Stimulated activated CD4-positive, alpha-beta T cell treated with anti-CD3 and anti-CD28 coated beads, Interleukin-1b, Interleukin-23, amount 100 ng/mL, for 4 hours (primary cell): ENCODE measurements around the gene HJV.
"Not testable (repeated sequence)": the region's sequence is repeated elsewhere in the genome, so short reads cannot be mapped to it uniquely, and the experiment has no call there.

ENCODE experiments used
- DNase-seq, 2 donors: peaks; one replicate each; pipeline ENCODE4 v3.0.0-alpha.2; 2020; ENCODE audit warnings: low read depth in 2 of 2

The HJV gene, protein sequence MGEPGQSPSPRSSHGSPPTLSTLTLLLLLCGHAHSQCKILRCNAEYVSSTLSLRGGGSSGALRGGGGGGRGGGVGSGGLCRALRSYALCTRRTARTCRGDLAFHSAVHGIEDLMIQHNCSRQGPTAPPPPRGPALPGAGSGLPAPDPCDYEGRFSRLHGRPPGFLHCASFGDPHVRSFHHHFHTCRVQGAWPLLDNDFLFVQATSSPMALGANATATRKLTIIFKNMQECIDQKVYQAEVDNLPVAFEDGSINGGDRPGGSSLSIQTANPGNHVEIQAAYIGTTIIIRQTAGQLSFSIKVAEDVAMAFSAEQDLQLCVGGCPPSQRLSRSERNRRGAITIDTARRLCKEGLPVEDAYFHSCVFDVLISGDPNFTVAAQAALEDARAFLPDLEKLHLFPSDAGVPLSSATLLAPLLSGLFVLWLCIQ

GRCh38 chr1:146021622-146022402 is at the start of gene HJV:
Gene HJV (minus strand): TSS chr1:146021735. CDS start chr1:146020231, 1,504 bp downstream.
- no peak for DNase-seq

DNA sequence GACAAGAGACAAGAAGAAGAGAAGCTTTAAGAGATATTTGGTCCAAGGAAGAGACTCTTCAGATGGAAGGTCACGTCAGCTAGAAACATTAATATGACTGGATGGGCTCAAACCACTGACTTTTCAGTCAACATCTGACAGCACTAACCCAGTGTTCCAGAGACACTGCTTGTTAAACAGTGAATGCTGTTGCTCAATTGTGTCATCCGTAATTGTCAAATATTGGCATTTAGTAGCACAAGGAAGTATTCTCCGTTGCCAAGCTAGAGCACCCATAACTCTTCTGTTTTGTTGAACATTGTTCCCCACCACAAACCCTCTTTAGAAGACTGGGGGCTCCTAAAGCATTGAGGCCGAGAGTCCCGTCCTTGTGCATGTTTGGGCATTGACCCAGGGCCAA is 37.6 kb upstream of the HJV start:
- not testable (repeated sequence) for DNase-seq

DNA sequence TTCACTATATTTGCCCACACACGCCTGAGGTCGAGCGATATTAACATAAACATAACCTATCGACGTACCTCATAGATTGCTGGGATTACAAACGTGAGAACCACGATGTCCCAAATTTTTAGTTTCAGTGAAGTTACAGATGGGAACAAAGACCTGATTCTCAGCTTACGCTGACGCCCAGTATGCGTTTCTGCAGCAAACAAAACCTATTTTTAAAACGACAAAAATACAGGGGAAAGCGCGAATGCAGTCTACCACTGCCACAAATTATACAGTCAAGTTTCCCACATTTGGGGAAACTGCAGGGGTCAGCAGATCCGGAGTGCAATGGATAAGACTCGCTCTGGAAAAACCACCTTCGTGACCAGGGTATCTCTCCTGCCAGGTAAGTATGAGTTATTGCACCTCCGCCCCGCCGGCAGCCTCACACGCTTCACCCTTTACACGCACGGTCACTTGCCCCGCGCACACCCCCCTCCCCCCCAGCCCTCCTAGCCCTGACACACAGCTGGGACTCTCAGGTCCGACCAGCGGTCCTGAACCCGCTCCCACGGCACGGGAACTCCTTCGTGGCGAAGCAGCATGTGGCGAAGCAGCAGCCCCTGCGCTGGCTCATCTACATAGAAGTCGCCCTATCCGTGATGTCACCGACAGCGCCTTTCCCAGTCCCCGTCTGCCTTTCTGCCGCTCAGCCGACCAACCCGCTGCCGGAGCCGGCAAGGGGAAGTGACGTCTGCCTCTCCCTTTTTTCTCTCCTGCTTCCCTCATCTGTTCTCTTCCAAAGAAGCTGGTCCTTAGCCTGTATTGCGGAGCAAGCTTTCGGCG is 30.5 kb upstream of the HJV start:
- DNase-seq = peak; percentile 52 to 57

- no peak for DNase-seq
These were observed 29.9 kb upstream of the HJV start for GRCh38 chr1:146051452-146051851.

GRCh38 chr1:146050652-146050963 is 29.1 kb upstream of the HJV start:
- DNase-seq = not testable (repeated sequence)

GRCh38 chr1:146049866-146050651 is 28.5 kb upstream of the HJV start:
- DNase-seq = not testable (repeated sequence)

DNA sequence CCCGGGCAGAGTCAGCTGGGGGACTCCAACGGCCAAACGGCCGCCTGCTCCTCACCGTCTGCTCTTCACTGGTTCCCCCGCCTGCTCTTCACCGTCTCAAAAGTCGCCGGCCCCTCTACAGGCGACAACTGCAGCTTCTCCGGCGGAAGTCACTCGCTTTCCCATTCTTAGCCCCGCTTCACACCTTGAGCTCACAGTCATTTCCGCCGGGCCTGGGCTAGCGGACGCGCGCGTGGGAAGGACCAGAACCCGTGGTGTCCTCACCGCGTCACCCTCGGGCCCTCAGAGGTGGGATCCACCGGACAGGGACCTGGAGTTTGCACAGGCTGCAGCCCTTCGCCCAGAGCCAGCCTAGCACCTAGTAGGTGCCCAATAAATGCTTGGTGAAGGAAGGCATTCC is 27.9 kb upstream of the HJV start:
- DNase-seq = no peak

DNA sequence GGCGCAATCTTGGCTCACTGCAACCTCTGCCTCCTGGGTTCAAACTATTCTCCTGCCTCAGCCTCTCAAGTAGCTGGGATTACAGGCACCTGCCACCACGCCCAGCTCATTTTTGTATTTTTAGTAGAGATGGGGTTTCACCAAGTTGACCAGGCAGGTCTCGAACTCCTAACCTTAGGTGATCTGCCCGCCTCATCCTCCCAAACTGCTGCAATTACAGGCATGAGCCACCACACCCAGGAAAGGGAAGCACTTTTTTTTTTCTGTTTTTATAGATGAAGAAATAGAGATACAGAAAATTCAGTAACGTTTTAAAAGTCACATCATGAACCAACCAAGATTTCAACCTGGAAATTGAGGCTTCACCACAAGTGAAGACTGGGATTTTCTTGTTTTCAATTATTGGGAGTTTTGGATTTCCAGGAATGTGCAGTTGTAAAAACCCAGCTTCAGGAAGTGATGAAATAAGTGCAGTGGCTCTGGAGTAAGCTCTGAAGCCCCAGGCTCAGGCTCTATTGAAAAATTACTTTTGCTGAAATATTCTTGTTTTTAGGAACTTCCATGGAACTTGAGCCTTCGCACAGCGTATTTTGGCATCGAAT is 27.1 kb upstream of the HJV start:
- not testable (repeated sequence) for DNase-seq

DNA sequence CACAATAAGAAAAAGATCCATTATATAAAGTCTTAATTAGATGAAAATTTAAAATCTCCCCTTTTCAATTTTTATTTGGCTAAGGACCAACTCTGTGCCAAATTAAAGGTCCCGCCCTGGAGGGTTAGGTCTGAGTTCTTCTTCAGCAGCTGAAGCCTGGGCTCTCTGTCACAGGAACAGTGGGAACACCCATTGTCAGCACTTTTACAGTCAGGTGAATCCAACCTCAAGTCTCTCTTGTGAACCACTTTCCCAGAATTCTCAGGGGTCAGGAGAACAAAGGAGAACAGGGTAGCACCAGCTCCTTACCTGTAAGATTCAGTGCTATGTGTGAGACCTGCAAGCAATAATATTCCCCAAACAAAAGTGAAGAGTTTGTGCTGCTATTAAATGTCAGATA is 25.1 kb upstream of the HJV start:
- no peak for DNase-seq

DNA sequence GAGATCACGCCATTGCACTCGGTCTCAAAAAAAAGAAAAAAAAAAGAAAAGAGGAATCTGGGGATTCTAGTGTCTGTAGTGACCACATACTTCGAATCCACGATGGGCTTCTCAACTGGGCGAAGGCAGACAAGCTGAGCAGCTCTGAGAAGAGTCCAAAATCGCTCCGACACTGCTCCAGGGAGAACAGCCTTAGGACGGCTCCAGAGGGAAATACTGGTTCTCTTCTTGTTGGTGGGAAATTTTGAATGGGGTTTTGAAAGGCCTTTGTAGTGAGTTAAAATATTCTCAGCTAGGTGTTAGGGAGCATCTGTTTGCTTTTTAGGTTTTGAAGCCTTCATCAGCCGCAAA is 18.3 kb upstream of the HJV start:
- DNase-seq = no peak

DNA sequence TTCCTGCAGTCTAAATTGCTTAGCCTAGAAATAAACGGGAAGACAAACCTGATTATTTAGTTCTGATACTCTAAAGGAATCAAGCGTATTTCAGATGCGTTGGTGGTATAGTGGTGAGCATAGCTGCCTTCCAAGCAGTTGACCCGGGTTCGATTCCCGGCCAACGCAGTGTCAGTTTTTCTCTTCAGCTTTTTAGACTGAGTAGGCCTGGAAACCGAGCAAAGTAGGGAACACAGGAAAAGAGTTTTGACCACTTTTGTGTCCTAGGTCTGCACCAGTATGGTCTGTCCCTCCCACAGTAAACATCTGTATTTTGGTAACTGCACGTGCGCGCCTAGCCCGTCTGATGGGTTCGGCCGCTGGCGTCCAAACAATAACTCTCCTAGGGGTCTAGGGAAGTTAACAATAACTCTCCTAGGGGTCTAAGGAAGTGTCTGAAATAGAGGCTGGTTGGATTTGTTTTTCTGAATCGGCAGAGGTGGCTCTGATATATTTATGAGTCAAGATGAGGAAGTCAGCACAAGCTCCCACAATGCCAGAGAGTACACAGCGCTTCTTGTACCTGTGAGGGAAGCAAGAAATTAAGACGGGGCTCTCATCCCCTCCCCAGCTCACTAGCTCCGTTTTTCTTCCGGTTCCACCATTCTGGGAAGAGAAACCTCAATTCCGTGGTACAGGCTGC is 15.6 kb upstream of the HJV start:
- DNase-seq = peak; percentile 71 to 79

- no peak for DNase-seq
These were observed 14.9 kb upstream of the HJV start for GRCh38 chr1:146036241-146036964.

DNA sequence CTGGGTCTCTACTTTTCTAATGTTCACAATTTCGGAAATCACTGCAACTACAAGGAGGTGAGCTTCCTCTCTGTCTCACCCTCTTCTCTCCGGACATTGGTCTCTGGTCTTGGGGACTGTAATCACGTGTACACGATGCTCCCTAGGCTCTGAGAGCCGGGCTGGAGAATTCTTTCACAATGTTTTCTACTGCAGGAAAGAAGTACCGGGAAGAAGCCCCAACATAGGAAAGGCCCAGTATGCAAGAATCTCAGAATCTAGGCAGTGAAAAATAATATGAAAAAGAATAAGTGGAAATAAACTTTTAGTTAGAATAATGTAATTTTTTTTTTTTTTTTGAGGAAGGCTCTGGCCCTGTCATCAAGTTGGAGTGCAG is 13.5 kb upstream of the HJV start:
- DNase-seq = no peak

DNA sequence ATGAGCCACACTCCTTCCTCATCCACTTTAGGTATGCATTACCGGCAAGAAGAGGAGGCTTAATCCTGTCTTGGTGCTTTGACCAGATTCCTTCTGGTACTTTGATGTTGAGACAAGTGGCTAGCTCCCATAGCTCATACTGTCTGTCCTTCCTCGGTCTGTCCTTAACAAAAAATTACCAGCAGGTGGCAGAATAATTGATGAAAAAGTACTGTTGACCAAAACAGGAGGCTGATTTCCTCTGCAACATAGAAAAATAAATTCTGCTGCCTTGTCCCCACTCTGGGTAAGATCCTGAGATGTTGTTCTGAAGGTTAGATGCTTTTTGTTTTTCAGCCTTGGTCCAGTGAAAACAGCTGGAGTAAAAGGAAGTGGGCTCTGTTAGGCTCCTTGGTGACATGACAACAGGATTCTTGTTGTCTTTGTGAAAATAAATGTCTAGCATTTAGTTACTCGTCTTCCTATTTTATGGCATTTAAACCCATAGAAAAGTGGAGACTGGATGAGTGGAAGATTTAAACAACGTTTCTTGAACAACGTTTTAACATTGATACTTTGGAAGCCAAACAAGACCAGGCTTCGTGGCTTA is 11.2 kb upstream of the HJV start:
- DNase-seq = no peak

GRCh38 chr1:146031476-146031875 is 9.9 kb upstream of the HJV start:
- no peak for DNase-seq

- no peak for DNase-seq
These were observed 7.6 kb upstream of the HJV start for GRCh38 chr1:146029117-146029516.

DNA sequence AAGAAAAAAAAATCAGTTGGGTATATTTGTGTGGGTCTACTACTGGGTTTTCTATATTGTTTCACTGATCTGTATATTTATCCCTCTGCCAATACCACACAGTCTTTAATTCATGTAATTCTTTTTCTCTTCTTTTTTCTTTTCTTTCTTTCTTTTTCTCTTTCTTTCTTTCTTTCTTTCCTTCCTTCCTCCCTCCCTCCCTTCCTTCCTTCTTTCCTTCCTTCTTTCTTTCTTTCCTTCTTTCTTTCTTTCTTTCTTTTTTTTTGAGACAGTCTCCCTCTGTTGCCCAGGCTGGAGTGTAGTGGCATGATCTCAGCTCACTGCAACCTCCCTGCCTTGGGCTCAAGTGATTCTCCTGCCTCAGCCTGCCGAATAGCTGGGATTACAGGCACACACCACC is 5.1 kb upstream of the HJV start:
- DNase-seq = not testable (repeated sequence)

GRCh38 chr1:146025787-146026495 is 4.4 kb upstream of the HJV start:
- not testable (repeated sequence) for DNase-seq
